ENCODE results near the gene GBGT1. TPM values are rescaled to one million over a fixed set of nuclear protein-coding genes. Genes with fewer than 3 reads are reported as not detected.

The GBGT1 gene
- total RNA-seq, 1 experiment from 2014 or later: not detected

DNA sequence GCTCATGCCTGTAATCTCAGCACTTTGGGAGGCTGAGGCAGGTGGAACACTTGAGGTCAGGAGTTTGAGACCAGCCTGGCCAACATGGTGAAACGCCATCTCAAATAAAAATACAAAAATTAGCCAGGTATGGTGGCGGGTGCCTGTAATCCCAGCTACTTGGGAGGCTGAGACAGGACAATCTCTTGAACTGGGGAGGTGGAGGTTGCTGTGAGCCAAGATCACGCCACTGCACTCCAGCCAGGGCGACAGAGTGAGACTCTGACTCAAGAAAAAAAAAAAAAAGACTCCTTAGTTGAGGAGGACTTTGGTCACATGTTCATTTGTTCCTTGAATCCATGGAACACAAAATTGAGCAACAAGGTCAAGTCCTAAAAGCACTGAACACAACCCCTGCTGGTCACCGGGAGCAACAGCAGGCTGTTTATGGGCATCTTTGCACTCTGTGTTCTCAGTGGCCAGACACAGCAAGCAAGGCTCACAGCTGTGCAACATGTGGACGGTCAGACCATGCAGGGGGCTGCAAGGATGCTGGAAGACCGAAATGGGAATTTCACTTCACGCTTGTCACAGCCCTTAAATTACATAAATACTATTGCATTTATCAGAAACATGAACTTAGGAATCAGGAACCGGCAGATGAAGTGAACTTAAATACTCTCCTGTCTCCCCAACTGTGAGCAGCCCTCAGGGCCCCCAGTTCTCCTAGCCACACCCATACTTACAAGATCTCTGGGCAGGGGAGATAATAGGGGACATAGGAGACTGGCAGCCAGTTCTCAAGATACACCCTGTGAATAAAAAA lies 2.8 kb downstream of the GBGT1 start:
- Histone ChIP-seq H4K20me1 (ENCODE audit: low read length) (no peaks in the 10 kb centered on the region), H3K9me2 (replicated peaks; ENCODE audit: low read length) (no peaks in the 10 kb centered on the region), H3F3A (ENCODE audit: low read length, unreplicated experiment) (no peaks in the 10 kb centered on the region), H2AFZ (ENCODE audit: low read length) (no peak overlapping the region), H3K27ac (ENCODE audit: low read length) (no peak overlapping the region), H3K4me3 (ENCODE audit: low read length) (no peak overlapping the region), H3K79me2 (ENCODE audit: low read length) (no peaks in the 10 kb centered on the region), H3K4me1 (ENCODE audit: insufficient read depth, low read length) (no peaks in the 10 kb centered on the region), H3K36me3 (ENCODE audit: low read depth, low read length) (no peaks in the 10 kb centered on the region), H3K4me2 (ENCODE audit: low read length) (no peak overlapping the region), H3K9me3 (ENCODE audit: low read length) (no peaks in the 10 kb centered on the region), H3K27me3 (ENCODE audit: low read length) (no peaks in the 10 kb centered on the region), H3K9ac (ENCODE audit: low read length) (no peak overlapping the region)
- TF ChIP-seq EZH2phosphoT487 (IDR thresholded peaks at IDR 0.05; ENCODE audit: borderline replicate concordance, low read length): no peak
- TF ChIP-seq, protein P1, sequence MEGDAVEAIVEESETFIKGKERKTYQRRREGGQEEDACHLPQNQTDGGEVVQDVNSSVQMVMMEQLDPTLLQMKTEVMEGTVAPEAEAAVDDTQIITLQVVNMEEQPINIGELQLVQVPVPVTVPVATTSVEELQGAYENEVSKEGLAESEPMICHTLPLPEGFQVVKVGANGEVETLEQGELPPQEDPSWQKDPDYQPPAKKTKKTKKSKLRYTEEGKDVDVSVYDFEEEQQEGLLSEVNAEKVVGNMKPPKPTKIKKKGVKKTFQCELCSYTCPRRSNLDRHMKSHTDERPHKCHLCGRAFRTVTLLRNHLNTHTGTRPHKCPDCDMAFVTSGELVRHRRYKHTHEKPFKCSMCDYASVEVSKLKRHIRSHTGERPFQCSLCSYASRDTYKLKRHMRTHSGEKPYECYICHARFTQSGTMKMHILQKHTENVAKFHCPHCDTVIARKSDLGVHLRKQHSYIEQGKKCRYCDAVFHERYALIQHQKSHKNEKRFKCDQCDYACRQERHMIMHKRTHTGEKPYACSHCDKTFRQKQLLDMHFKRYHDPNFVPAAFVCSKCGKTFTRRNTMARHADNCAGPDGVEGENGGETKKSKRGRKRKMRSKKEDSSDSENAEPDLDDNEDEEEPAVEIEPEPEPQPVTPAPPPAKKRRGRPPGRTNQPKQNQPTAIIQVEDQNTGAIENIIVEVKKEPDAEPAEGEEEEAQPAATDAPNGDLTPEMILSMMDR (conservative IDR thresholded peaks at IDR 0.05; ENCODE audit: low read depth, low read length): peak; percentile 62
- TF ChIP-seq EZH2 (IDR thresholded peaks at IDR 0.05; ENCODE audit: low read length, unreplicated experiment): no peak
- ChIA-PET CTCF (no interaction called here), POLR2A (ENCODE audit: unreplicated experiment) (no interaction called here)
- DNase-seq (peak; percentile 59), ATAC-seq (peak; percentile 76)
- BruUV-seq (replicated peaks): no TSS peak
- intact Hi-C loops (cut with micrococcal nuclease): no loop called here

DNA sequence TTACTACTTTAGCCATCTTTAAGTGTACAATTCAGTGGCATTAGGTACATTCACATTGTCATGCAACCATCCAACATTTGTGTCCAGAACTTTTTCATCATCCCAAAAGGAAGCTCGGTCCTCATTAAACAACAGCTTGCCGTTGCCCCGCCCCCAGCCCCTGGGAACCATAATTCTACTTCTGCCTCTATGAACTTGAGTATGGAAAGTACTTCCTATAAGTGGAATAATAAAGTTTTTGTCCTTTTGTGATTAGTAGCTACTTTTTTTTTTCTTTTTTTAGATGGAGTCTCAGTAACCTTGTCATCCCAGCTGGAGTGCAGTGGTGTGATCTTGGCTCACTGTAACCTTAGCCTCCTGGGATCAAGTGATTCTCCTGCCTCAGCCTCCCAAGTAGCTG lies 5.0 kb downstream of the GBGT1 start:
- H3K36me3 ChIP-seq (ENCODE audit: low read depth, low read length): no peaks in the 10 kb centered on the region
- no peaks in the 10 kb centered on the region for H3K9me2 ChIP-seq (replicated peaks; ENCODE audit: low read length)
- H3K27ac ChIP-seq (ENCODE audit: low read length): no peak overlapping the region
- no peak overlapping the region for H3K9ac ChIP-seq (ENCODE audit: low read length)
- TF ChIP-seq EZH2 (IDR thresholded peaks at IDR 0.05; ENCODE audit: low read length, unreplicated experiment): no peak
- no peak for TF ChIP-seq EZH2phosphoT487 (IDR thresholded peaks at IDR 0.05; ENCODE audit: borderline replicate concordance, low read length)
- TF ChIP-seq, protein P1 (conservative IDR thresholded peaks at IDR 0.05; ENCODE audit: low read depth, low read length): no peak
- H3K27me3 ChIP-seq (ENCODE audit: low read length): no peaks in the 10 kb centered on the region
- ChIA-PET CTCF (no interaction called here), POLR2A (ENCODE audit: unreplicated experiment) (no interaction called here)
- H3K4me3 ChIP-seq (ENCODE audit: low read length): no peak overlapping the region
- H4K20me1 ChIP-seq (ENCODE audit: low read length): no peaks in the 10 kb centered on the region
- ATAC-seq: no peak
- no peaks in the 10 kb centered on the region for H3K4me1 ChIP-seq (ENCODE audit: insufficient read depth, low read length)
- H3K79me2 ChIP-seq (ENCODE audit: low read length): no peaks in the 10 kb centered on the region
- no peak overlapping the region for H2AFZ ChIP-seq (ENCODE audit: low read length)
- BruUV-seq (replicated peaks): no TSS peak
- no peak for DNase-seq
- no peaks in the 10 kb centered on the region for H3F3A ChIP-seq (ENCODE audit: low read length, unreplicated experiment)
- no peak overlapping the region for H3K4me2 ChIP-seq (ENCODE audit: low read length)
- no peaks in the 10 kb centered on the region for H3K9me3 ChIP-seq (ENCODE audit: low read length)
- intact Hi-C loops (cut with micrococcal nuclease): no loop called here

DNA sequence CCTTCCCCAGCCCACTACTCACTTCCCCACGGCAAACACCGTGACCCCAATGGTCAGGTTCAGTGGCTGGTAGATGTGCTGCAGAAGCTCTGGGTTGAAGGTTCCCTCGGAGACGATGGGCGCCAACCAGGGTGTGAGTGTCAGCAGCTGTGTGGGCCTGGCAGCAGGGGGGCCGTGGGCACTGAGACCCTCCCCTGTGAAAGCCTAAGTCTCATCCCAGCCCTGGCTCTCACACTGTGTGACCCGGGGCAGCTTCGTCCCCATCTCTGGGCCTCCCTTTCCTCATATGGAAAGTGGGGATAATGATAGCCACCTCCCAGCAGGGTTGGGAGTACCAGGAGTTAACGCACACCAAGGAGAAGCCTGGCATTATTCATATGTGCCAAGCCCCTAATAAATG lies 8.6 kb downstream of the GBGT1 start:
- no peaks in the 10 kb centered on the region for H4K20me1 ChIP-seq (ENCODE audit: low read length)
- no peaks in the 10 kb centered on the region for H3K27me3 ChIP-seq (ENCODE audit: low read length)
- intact Hi-C loops (cut with micrococcal nuclease): no loop called here
- ATAC-seq (no peak), DNase-seq (no peak)
- CTCF ChIA-PET: no interaction called here
- H3K9me3 ChIP-seq (ENCODE audit: low read length): no peaks in the 10 kb centered on the region
- no peaks in the 10 kb centered on the region for H3K36me3 ChIP-seq (ENCODE audit: low read depth, low read length)
- POLR2A ChIA-PET (ENCODE audit: unreplicated experiment): interaction anchor here (0.6 kb wide), 1 partner anchor 20 kb away, joined by 3 read pairs; no protein-coding TSS in a partner anchor
- no peak overlapping the region for H3K4me2 ChIP-seq (ENCODE audit: low read length)
- no peak overlapping the region for H3K27ac ChIP-seq (ENCODE audit: low read length)
- no peaks in the 10 kb centered on the region for H3K9me2 ChIP-seq (replicated peaks; ENCODE audit: low read length)
- no peaks in the 10 kb centered on the region for H3K79me2 ChIP-seq (ENCODE audit: low read length)
- H3K9ac ChIP-seq (ENCODE audit: low read length): no peak overlapping the region
- no peak for TF ChIP-seq EZH2 (IDR thresholded peaks at IDR 0.05; ENCODE audit: low read length, unreplicated experiment)
- TF ChIP-seq, protein P1 (conservative IDR thresholded peaks at IDR 0.05; ENCODE audit: low read depth, low read length): no peak
- TF ChIP-seq EZH2phosphoT487 (IDR thresholded peaks at IDR 0.05; ENCODE audit: borderline replicate concordance, low read length): no peak
- H3K4me3 ChIP-seq (ENCODE audit: low read length): no peak overlapping the region
- H2AFZ ChIP-seq (ENCODE audit: low read length): no peak overlapping the region
- no peaks in the 10 kb centered on the region for H3K4me1 ChIP-seq (ENCODE audit: insufficient read depth, low read length)
- H3F3A ChIP-seq (ENCODE audit: low read length, unreplicated experiment): no peaks in the 10 kb centered on the region
- BruUV-seq (replicated peaks): no TSS peak
